Measurements from ENCODE around the gene GSTCD.
"Not testable (repeated sequence)": the region's sequence is repeated elsewhere in the genome, so short reads cannot be mapped to it uniquely, and the experiment has no call there.

Gene GSTCD

DNA sequence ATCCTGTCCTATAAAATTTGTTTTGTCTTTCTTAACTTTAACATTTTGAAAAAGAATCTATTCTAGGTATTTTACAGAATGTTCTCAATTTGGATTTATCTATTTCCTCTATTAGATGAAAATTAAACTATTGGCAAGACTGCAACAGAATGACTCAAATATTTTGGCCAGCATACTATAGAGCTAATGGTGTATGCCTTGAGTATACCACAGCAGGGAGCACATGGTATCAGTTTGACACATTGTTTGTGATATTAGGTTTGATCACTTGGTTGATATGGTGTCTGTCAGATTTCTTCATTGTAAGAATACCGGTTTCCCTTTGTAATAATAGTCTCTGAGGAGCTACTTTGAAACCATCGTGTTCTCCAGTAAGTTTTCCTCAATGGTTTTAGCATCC is 98.9 kb downstream of the GSTCD start:
- DNase-seq (ENCODE audit: low read depth in 2 of 2), result no peak

- no peak for DNase-seq (ENCODE audit: low read depth in 2 of 2)
Observed at GRCh38 chr4:105808030-105808749, 99.6 kb downstream of the GSTCD start.

GRCh38 chr4:105808750-105809041 is 100.1 kb downstream of the GSTCD start:
- DNase-seq (ENCODE audit: low read depth in 2 of 2), result no peak

DNA sequence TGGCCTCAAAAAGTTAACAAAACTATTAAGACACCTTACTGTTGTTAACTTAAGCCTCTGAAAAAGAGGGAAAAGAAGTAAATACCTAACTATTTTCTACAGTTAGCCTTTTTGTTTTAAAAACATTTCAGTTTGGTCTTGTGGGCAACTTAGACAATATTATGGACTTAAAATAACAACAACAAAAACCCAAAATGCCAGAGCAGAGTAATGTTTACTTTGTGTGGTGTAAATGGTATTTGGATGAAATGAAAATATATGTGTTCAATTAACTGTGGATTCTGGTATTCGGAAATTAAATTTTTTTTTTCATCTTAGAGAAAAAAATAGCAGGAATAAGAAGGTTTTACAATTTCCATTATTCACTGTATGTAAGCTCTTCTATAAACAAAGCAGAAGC is 107.1 kb downstream of the GSTCD start:
- no peak for DNase-seq (ENCODE audit: low read depth in 2 of 2)

GRCh38 chr4:105822061-105822460 is 113.5 kb downstream of the GSTCD start:
- no peak for DNase-seq (ENCODE audit: low read depth in 2 of 2)

GRCh38 chr4:105828074-105828473 is 119.5 kb downstream of the GSTCD start:
- DNase-seq (ENCODE audit: low read depth in 2 of 2), result no peak

DNA sequence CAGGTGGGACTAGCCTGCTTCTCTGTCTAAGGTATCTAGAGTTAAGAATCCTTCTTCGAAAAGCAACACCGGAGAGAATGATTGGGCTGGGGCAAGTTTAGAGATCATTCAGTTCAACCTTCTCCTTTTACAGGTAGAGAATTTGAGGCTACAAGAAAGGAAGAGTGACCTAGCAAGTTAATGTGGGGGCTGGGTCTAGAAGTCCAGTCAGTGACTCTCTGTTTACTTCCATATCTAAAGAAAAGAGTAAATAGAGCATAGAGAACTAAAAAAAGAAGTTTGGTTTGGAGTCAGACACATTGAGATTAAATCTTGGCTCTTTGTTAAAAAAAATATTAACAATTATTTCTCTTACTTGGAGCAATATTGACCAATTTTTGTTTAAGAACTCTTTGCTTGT is 122.6 kb downstream of the GSTCD start:
- DNase-seq (ENCODE audit: low read depth in 2 of 2), result no peak

- DNase-seq (ENCODE audit: low read depth in 2 of 2), result no peak
Observed at GRCh38 chr4:105835177-105835576, 126.6 kb downstream of the GSTCD start.

DNA sequence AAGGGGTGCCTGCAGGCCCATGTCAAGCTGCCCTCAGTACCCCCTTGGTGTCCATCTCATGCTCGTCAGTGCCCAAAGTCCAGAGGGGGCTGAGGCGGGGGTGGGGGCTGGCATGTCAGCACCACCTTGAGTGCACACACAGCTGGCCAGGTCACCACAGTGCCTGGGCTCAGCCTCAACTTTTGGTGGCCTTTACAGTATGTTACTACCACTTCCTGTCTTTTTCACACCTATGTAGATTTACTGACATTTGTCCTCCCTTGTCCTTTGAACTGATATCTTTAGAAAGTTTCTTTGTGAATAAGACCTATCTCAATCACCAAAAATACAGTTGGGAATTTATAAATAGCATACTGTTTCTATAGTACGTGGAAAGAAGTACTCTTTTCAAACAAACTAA is 128.0 kb downstream of the GSTCD start:
- DNase-seq (ENCODE audit: low read depth in 2 of 2), result no peak

GRCh38 chr4:105837037-105837436 is 128.5 kb downstream of the GSTCD start:
- no peak for DNase-seq (ENCODE audit: low read depth in 2 of 2)

DNA sequence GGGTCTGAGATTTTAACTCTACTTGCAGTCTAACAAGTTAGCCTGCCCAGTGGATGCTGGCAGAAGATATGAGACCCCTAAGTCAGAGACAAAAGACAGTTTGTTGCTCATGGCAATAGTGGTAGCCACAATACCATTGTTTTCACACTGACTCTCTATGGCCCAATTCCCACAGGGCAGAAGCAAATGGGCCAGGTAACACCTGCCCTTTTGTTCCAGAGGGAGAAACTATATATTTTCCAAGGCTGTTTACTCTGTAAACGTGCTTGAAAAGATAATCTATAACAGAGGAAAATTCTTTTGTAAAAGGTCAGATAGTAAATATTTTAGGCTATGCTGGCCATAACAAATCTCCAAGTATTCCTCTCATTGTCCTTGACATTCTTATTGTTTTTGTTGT is 129.5 kb downstream of the GSTCD start:
- DNase-seq (ENCODE audit: low read depth in 2 of 2), result no peak

- DNase-seq (ENCODE audit: low read depth in 2 of 2), result no peak
Observed at GRCh38 chr4:105840426-105841174, 132.0 kb downstream of the GSTCD start.

DNA sequence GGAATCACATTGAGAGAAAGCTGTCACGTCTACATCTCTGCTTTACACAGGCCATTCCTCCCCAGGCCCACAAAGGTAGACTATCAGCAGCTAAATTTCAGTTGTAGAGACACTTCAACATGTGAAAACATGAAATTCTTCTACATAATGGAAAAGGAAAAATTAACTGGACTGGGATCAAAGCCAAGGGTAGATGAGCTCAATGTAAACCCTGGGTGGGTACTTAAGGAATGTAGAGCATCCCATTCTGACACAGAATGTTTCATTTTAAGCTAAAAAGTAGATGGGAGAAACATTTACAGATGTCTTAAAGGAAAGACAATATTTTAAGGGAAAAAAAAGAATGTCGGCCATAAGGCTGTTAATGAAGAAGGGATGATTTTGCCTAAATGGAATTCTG is 135.4 kb downstream of the GSTCD start:
- DNase-seq (ENCODE audit: low read depth in 2 of 2), result no peak

- no peak for DNase-seq (ENCODE audit: low read depth in 2 of 2)
Observed at GRCh38 chr4:105845559-105845958, 137.0 kb downstream of the GSTCD start.

GRCh38 chr4:105848359-105848758 is 139.8 kb downstream of the GSTCD start:
- not testable (repeated sequence) for DNase-seq (ENCODE audit: low read depth in 2 of 2)

DNA sequence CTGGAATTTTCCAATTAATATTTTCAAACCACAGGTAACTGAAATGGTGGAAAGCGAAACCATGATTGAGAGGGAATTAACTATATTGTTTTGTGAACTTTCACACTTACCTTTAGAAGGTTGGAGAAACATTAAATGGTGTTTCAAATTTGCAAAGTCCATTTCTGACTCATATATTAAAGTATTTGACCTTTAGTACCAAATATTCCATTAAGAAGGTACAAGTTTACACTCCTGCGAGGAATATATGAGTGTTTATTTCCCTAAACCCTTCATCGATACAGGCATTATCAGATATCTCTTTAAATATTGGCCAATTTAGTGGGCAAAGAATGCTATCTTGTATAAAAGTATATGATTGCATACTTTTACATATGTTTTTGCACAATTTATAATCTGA is 142.6 kb downstream of the GSTCD start:
- DNase-seq (ENCODE audit: low read depth in 2 of 2), result no peak

DNA sequence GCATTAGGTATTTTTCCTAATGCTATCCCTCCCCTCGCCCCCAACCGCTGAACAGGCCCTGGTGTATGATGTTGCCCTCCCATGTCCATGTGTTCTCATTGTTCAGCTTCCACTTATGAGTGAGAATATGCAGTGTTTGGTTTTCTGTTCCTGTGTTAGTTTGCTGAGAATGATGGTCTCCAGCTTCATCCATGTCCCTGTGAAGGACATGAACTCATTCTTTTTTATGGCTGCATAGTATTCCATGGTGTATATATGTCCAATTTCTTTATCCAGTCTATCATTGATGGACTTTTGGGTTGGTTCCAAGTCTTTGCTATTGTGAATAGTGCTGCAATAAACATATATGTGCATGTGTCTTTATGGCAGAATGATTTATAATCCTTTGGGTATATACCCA is 143.6 kb downstream of the GSTCD start:
- not testable (repeated sequence) for DNase-seq (ENCODE audit: low read depth in 2 of 2)

GRCh38 chr4:105858466-105859040 is 150.0 kb downstream of the GSTCD start:
- DNase-seq (ENCODE audit: low read depth in 2 of 2), result no peak

- DNase-seq (ENCODE audit: low read depth in 2 of 2), result no peak
Observed at GRCh38 chr4:105859233-105859632, 150.6 kb downstream of the GSTCD start.

DNA sequence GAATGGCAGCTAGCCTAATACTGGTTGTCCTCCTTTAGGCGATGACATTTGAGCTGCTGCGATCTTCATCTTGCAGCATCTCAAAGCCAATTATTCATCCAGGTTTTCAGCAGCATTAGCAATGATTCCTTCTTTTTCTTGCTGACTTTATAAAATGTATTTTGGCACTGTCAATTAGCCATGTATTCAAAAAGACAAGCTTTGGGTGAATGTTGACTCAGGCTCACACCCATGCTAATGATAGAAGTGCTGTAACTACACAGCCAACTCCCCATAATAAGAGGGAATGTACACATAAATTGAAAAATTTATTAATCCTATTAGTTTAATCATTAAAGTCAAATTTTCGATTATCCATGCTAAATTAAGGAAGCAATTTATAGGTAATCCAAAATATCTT is 162.4 kb downstream of the GSTCD start:
- no peak for DNase-seq (ENCODE audit: low read depth in 2 of 2)

DNA sequence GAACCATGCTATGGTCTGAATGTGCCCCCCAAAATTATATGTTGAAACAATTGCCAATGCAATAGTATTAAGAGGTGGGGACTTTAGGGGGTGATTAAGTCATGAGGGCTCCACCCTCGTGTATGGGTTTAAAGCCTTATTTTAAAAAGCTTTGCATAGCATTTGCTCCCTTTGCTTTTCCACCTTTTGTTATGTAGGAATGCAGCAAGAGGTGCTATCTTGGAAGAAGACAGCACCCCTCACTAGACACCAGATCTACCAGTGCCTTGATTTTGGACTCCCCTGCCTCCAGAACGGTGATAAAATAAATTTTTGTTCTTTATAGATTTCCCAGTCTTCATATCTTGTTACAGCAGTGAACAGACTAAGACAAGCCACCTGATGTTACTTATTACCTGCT is 163.4 kb downstream of the GSTCD start:
- no peak for DNase-seq (ENCODE audit: low read depth in 2 of 2)

DNA sequence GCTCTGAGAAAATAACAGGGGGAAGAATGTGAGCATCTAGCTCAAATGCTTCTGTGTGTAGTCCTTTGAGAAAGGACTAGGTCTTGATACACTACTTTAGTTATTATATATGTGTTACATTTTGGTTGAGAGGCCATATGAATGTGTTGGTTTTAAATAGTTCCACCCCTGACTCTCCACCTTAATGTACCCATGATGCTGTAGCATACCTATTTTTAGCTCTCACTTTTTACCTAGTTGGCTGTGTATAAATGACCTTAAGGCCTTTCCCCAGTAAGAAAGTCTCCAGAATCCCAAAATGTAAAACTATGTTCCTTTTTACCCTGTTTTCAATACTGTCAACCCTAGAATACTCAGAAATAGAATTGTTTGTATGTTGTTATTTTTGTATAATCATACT is 166.6 kb downstream of the GSTCD start:
- no peak for DNase-seq (ENCODE audit: low read depth in 2 of 2)

DNA sequence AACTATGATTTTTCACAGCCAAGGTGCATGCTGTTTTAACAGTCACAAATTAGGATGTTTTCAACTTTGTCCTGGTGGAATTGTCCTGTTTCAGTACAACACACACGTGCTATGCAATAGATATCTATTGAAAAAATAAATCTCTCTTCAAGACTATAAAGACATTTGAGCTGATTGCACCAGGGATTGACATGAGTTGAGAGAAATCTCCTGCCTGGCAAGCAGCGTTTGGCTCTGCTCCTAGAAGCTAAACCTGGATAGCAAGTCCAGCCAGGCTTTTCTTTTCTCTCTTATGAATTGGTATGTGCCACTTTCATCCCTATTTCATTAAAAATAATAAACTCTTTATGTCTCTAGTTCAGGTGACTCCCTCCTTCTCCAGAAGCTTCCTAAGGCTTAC is 170.1 kb downstream of the GSTCD start:
- no peak for DNase-seq (ENCODE audit: low read depth in 2 of 2)

Measured in stimulated activated CD8-positive, alpha-beta memory T cell treated with anti-CD3 and anti-CD28 coated beads, Interleukin-2, amount 100 ng/mL, for 48 hours (primary cell).